GM12878 (cell line): ENCODE measurements around the gene ZBED5. TPM values are rescaled to one million over a fixed set of nuclear protein-coding genes. Genes with fewer than 3 reads are reported as not detected.

Experiments used
- ATAC-seq: fragments of 200-7000 bp; cut with Tn5 transposase; 3 replicates; pipeline ENCODE4 v1.9.1; 2020; ENCODE audit warnings: mild to moderate bottlenecking, moderate library complexity
- BruUV-seq: library from RNA; stranded (reverse); fragments of 400-500 nt; replicated peaks from 2 replicates; lab custom pipeline; 2021; lab: Mats Ljungman, UMichigan
- CTCF ChIA-PET: fragments of 300-600 bp; sonication (Branson Sonifier 250); formaldehyde crosslinking; extraction: SDS; loops from one replicate; lab custom pipeline; 2021; ENCODE audit warnings: inconsistent platforms; lab: Yijun Ruan, JAX
- POLR2A ChIA-PET: fragments of 350-600 bp; formaldehyde crosslinking; extraction: SDS; loops from one replicate; lab custom pipeline; 2021; ENCODE audit warnings: inconsistent platforms; lab: Charles Lee
- RAD21 ChIA-PET: fragments of 300-600 bp; sonication (Branson Sonifier 250); formaldehyde crosslinking; loops from one replicate; lab custom pipeline; 2023; ENCODE audit warnings: antibody characterized with exemption; ENCODE audit not compliant: unreplicated experiment; lab: Charles Lee
- SMC1A ChIA-PET: fragments of 300-600 bp; sonication (Branson Sonifier 250); formaldehyde crosslinking; loops from one replicate; lab custom pipeline; 2023; ENCODE audit not compliant: unreplicated experiment, uncharacterized antibody; lab: Charles Lee
- DNase-seq: peaks from one replicate; pipeline ENCODE4 v3.0.0-alpha.2; 2011; ENCODE audit warnings: low read depth, low spot score
- FAIRE-seq: peaks from 3 replicates; lab custom pipeline; 2011; peaks lifted over from hg19 to GRCh38; lab: Jason Lieb, UNC
- H2AFZ ChIP-seq: 2 replicates; pipeline ENCODE4 v1.6.0; 2011; ENCODE audit warnings: low read depth, low read length, control low read depth; ENCODE audit not compliant: control insufficient read depth
- H3K27ac ChIP-seq: 2 replicates; pipeline ENCODE4 v1.5.1; 2011; ENCODE audit warnings: control low read depth; ENCODE audit not compliant: control insufficient read depth, insufficient read depth
- H3K27me3 ChIP-seq, 2 experiments: replicated peaks in 1 of 2; 2 replicates each; pipeline versions ENCODE4 v1.6.0 to v1.6.1; 2011; ENCODE audit warnings: low read length in 1 of 2; ENCODE audit not compliant: control insufficient read depth in 2 of 2, insufficient read depth in 2 of 2
- H3K36me3 ChIP-seq, 2 experiments: 2 replicates each; pipeline ENCODE4 v1.5.1; 2011; ENCODE audit warnings: low read length in 1 of 2; ENCODE audit not compliant: control insufficient read depth in 2 of 2, insufficient read depth in 2 of 2
- H3K4me1 ChIP-seq: 2 replicates; pipeline ENCODE4 v1.6.1; 2011; ENCODE audit warnings: mild to moderate bottlenecking, low read length, moderate library complexity, mixed read lengths; ENCODE audit not compliant: control insufficient read depth, insufficient read depth
- H3K4me2 ChIP-seq: 2 replicates; pipeline ENCODE4 v1.6.0; 2011; ENCODE audit warnings: control low read depth; ENCODE audit not compliant: control insufficient read depth, insufficient read depth
- H3K4me3 ChIP-seq: fragments of 200-600 bp; sonication (generic); 2 replicates; pipeline ENCODE4 v1.5.1; 2016
- H3K79me2 ChIP-seq: 2 replicates; pipeline ENCODE4 v1.6.0; 2011; ENCODE audit warnings: low read length; ENCODE audit not compliant: control insufficient read depth, insufficient read depth
- H3K9ac ChIP-seq: 2 replicates; pipeline ENCODE4 v1.8.0; 2011; ENCODE audit warnings: low read length, control low read depth, mixed read lengths; ENCODE audit not compliant: control insufficient read depth, insufficient read depth
- H3K9me3 ChIP-seq: replicated peaks from 3 replicates; pipeline ENCODE4 v1.5.1; 2011; ENCODE audit warnings: mild to moderate bottlenecking, low read length; ENCODE audit not compliant: control insufficient read depth, insufficient read depth
- H4K20me1 ChIP-seq: 2 replicates; pipeline ENCODE4 v1.6.0; 2011; ENCODE audit not compliant: control insufficient read depth, insufficient read depth
- ATF7 ChIP-seq: fragments of 450-650 bp; IDR thresholded peaks from 2 replicates; pipeline ENCODE4 v1.6.1; 2016; ENCODE audit warnings: low read depth, mild to moderate bottlenecking
- BHLHE40 ChIP-seq, 2 experiments: fragments of 450-650 bp in 1 of 2; IDR thresholded peaks; 2 replicates each; pipeline ENCODE4 v1.6.1; 2011 to 2017; ENCODE audit warnings: low read depth in 2 of 2, borderline replicate concordance in 1 of 2, improper control_type of control experiment in 1 of 2, low read length in 1 of 2, mild to moderate bottlenecking in 1 of 2
- LARP7 ChIP-seq: fragments of 450-650 bp; IDR thresholded peaks from 2 replicates; pipeline ENCODE4 v1.6.1; 2017; ENCODE audit warnings: mild to moderate bottlenecking
- PAX5 ChIP-seq: IDR thresholded peaks from 2 replicates; pipeline ENCODE4 v1.6.1; 2011; ENCODE audit warnings: low read depth, low read length, borderline replicate concordance
- SIN3A ChIP-seq: IDR thresholded peaks from 2 replicates; pipeline ENCODE4 v1.6.1; 2012; ENCODE audit warnings: low read depth, low read length, improper control_type of control experiment
- STAT3 ChIP-seq: IDR thresholded peaks from 2 replicates; pipeline ENCODE4 v1.6.1; 2011; ENCODE audit warnings: low read depth, low read length, improper control_type of control experiment
- ZNF217 ChIP-seq: fragments of 450-650 bp; IDR thresholded peaks from 2 replicates; pipeline ENCODE4 v1.6.1; 2017; ENCODE audit warnings: antibody characterized with exemption, mild to moderate bottlenecking
- ZSCAN29 ChIP-seq: fragments of 450-650 bp; IDR thresholded peaks from 2 replicates; pipeline ENCODE4 v1.6.1; 2017; ENCODE audit warnings: mild to moderate bottlenecking, moderate library complexity
- WGBS: methylation state at CpG from one replicate; pipeline ENCODE4 v1.1.6; 2016; ENCODE audit warnings: low lambda C conversion rate; ENCODE audit not compliant: insufficient replicate concordance, insufficient coverage; ENCODE audit errors: missing lambda C conversion rate; 5-methylcytosine and 5-hydroxymethylcytosine counted together
- in situ Hi-C: fragments of 300-500 bp; cut with MboI; formaldehyde crosslinking; loops from 9 replicates; pipeline ENCODE4 v1.14.3; 2018; ENCODE audit warnings: mixed read lengths
- intact Hi-C: fragments of 100-400 bp; cut with micrococcal nuclease; formaldehyde crosslinking; loops from one replicate; pipeline ENCODE4 v1.14.2; 2022; ENCODE audit not compliant: unreplicated experiment
- polyA plus RNA-seq, 11 experiments: library from polyadenylated mRNA; depleted of rRNA in 4 of 11; unstranded in 6 of 11; stranded (reverse) in 5 of 11; fragments of >200 nt; fragmentation: Nextera tagmentation in 4 of 11; fragmentation: Illumina TruSeq in 1 of 11; extraction: Ambion mirVana in 4 of 11; extraction: Trizol in 1 of 11; gene quantifications; 1 replicate in 1 of 11; 2 replicates in 10 of 11; pipeline versions ENCODE4 v1.2.1 to v1.2.3, GENCODE V29; 2011 to 2016; ENCODE audit warnings: inconsistent platforms in 2 of 11, missing spikeins in 2 of 11, low read depth in 1 of 11
- total RNA-seq, 4 experiments: library from RNA; depleted of rRNA in 3 of 4; stranded (reverse); fragments of >200 nt in 3 of 4; fragmentation: Illumina TruSeq in 1 of 4; extraction: Trizol in 1 of 4; gene quantifications; 2 replicates each; pipeline versions ENCODE4 v1.2.1 to v1.2.3, GENCODE V29; 2013 to 2021
- TF ChIP-seq, protein P1 (sequence below): fragments of 450-650 bp; IDR thresholded peaks from 2 replicates; pipeline ENCODE4 v1.6.1; 2016; ENCODE audit warnings: mild to moderate bottlenecking
- TF ChIP-seq, protein P2 (sequence below): fragments of 450-650 bp; conservative IDR thresholded peaks from 2 replicates; pipeline ENCODE4 v1.6.1; 2017; ENCODE audit warnings: mild to moderate bottlenecking, moderate library complexity

ZBED5 gene
- total and polyA plus RNA-seq, 10 of the 15 experiments (the other 5 are each of a cell fraction or from before 2014, with no cell fraction given) = 27.3 to 86.8 (median 37.6) TPM

DNA sequence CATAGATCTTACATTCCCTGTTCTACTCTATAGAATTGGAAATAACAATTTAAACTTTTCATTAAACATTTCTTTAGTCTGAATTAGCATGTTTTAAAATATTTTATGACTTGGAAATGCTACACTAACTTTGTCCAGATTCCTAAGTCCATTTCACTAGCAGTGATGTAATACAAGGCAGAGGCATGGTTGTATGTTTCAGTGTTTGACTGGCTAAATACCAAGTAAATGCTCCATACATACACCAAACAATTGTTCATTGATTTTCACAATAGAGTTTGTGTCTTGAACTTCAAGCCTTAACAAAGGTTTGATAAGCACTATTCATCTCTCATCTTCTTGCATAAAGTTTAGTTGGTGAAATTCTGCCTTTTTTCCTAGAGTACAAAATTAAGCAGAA lies 13.5 kb downstream of the ZBED5 start:
- Histone ChIP-seq H3K4me2 (no peak overlapping the region), H3K9me3 (no peaks in the 10 kb centered on the region), H3K36me3 (no peaks in the 10 kb centered on the region; a peak in 1 of 4 replicates), H3K79me2 (no peaks in the 10 kb centered on the region), H3K9ac (no peak overlapping the region), H3K4me1 (no peaks in the 10 kb centered on the region), H4K20me1 (no peaks in the 10 kb centered on the region), H3K27me3 (no peaks in the 10 kb centered on the region), H2AFZ (no peak overlapping the region), H3K4me3 (no peak overlapping the region), H3K27ac (no peak overlapping the region)
- intact Hi-C loops (no loop called here), in situ Hi-C loops (no loop called here)
- BruUV-seq = no TSS peak
- DNase-seq = no peak
- POLR2A ChIA-PET = no interaction called here
- SMC1A ChIA-PET = no interaction called here
- no peak for FAIRE-seq
- TF ChIP-seq ZNF217 = no peak
- no peak for TF ChIP-seq STAT3
- RAD21 ChIA-PET = no interaction called here
- CTCF ChIA-PET = no interaction called here
- no peak for ATAC-seq

DNA sequence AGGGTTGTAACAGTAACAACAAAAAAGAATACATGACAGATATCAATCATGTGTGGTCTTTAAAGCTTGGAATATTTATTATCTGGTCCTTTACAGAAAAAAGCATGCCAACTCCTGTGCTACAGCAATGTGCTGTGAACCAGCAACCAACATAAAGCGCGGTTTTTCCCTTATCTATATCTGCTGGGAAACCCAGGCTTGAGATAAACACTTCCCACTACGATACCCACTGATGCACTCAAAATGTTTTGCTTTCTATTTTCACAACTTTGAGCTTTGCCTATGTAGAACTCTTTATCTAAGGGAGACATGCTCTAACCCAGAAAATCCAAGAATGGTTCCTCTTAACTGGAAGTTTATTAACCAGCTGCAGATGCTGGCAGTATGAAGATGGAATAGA lies 19.0 kb downstream of the ZBED5 start:
- in situ Hi-C loops (no loop called here), intact Hi-C loops (no loop called here)
- Histone ChIP-seq H3K4me1 (no peaks in the 10 kb centered on the region), H3K27ac (no peak overlapping the region), H3K36me3 (no peaks in the 10 kb centered on the region), H3K4me3 (no peak overlapping the region), H4K20me1 (no peaks in the 10 kb centered on the region), H3K9ac (no peak overlapping the region), H3K79me2 (no peaks in the 10 kb centered on the region), H3K9me3 (no peaks in the 10 kb centered on the region), H2AFZ (no peak overlapping the region), H3K4me2 (no peak overlapping the region), H3K27me3 (no peaks in the 10 kb centered on the region)
- 81% methylated on average over 3 of the region's 3 CpGs for WGBS
- RAD21 ChIA-PET = interaction anchor here (1.1 to 1.4 kb wide), 2 partner anchors 9 to 46 kb away, joined by 3 to 4 read pairs; no protein-coding TSS in a partner anchor
- SMC1A ChIA-PET = interaction anchor here (1.2 kb wide), 1 partner anchor 9 kb away, joined by 10 read pairs; no protein-coding TSS in a partner anchor
- ATAC-seq = no peak
- CTCF ChIA-PET = interaction anchor here (1.1 kb wide), 1 partner anchor 47 kb away, joined by 3 read pairs; no protein-coding TSS in a partner anchor
- DNase-seq = no peak
- no peak for FAIRE-seq
- BruUV-seq = no TSS peak
- POLR2A ChIA-PET = no interaction called here
- TF ChIP-seq PAX5 = no peak
- no peak for TF ChIP-seq ZSCAN29
- TF ChIP-seq LARP7 = no peak
- TF ChIP-seq ATF7 = no peak
- TF ChIP-seq SIN3A = no peak
- TF ChIP-seq BHLHE40 (IDR thresholded peaks at IDR 0.05; ENCODE audit: borderline replicate concordance in 1 of 2, low read depth in 2 of 2, low read length in 1 of 2) = no peak
- TF ChIP-seq, protein P1, sequence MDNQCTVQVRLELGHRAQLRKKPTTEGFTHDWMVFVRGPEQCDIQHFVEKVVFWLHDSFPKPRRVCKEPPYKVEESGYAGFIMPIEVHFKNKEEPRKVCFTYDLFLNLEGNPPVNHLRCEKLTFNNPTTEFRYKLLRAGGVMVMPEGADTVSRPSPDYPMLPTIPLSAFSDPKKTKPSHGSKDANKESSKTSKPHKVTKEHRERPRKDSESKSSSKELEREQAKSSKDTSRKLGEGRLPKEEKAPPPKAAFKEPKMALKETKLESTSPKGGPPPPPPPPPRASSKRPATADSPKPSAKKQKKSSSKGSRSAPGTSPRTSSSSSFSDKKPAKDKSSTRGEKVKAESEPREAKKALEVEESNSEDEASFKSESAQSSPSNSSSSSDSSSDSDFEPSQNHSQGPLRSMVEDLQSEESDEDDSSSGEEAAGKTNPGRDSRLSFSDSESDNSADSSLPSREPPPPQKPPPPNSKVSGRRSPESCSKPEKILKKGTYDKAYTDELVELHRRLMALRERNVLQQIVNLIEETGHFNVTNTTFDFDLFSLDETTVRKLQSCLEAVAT = no peak
- TF ChIP-seq, protein P2, sequence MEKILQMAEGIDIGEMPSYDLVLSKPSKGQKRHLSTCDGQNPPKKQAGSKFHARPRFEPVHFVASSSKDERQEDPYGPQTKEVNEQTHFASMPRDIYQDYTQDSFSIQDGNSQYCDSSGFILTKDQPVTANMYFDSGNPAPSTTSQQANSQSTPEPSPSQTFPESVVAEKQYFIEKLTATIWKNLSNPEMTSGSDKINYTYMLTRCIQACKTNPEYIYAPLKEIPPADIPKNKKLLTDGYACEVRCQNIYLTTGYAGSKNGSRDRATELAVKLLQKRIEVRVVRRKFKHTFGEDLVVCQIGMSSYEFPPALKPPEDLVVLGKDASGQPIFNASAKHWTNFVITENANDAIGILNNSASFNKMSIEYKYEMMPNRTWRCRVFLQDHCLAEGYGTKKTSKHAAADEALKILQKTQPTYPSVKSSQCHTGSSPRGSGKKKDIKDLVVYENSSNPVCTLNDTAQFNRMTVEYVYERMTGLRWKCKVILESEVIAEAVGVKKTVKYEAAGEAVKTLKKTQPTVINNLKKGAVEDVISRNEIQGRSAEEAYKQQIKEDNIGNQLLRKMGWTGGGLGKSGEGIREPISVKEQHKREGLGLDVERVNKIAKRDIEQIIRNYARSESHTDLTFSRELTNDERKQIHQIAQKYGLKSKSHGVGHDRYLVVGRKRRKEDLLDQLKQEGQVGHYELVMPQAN = no peak
